ENCODE measurements around the gene GADD45G.

The GADD45G gene

GRCh38 chr9:89610391-89610925 lies 5.6 kb downstream of the GADD45G start:
- no peak for TF ChIP-seq CTCF (IDR thresholded peaks at IDR 0.05; ENCODE audit: insufficient read depth, low read depth, low read length, missing control alignments)
- DNase-seq (ENCODE audit: low read depth), result no peak
- no peak overlapping the region for H3K4me3 ChIP-seq (ENCODE audit: low read depth, low read length)

GRCh38 chr9:89611425-89611824 lies 6.6 kb downstream of the GADD45G start:
- TF ChIP-seq CTCF (IDR thresholded peaks at IDR 0.05; ENCODE audit: insufficient read depth, low read depth, low read length, missing control alignments), result no peak
- no peak for DNase-seq (ENCODE audit: low read depth)
- H3K4me3 ChIP-seq (ENCODE audit: low read depth, low read length), result no peak overlapping the region

GRCh38 chr9:89612566-89613278 lies 7.9 kb downstream of the GADD45G start:
- TF ChIP-seq CTCF (IDR thresholded peaks at IDR 0.05; ENCODE audit: insufficient read depth, low read depth, low read length, missing control alignments), result no peak
- no peak overlapping the region for H3K4me3 ChIP-seq (ENCODE audit: low read depth, low read length)
- no peak for DNase-seq (ENCODE audit: low read depth)

GRCh38 chr9:89613912-89614892 lies 9.4 kb downstream of the GADD45G start:
- H3K4me3 ChIP-seq (ENCODE audit: low read depth, low read length), result no peak overlapping the region
- no peak for TF ChIP-seq CTCF (IDR thresholded peaks at IDR 0.05; ENCODE audit: insufficient read depth, low read depth, low read length, missing control alignments)
- no peak for DNase-seq (ENCODE audit: low read depth)

- no peak for DNase-seq (ENCODE audit: low read depth)
- H3K4me3 ChIP-seq (ENCODE audit: low read depth, low read length), result no peak overlapping the region
- TF ChIP-seq CTCF (IDR thresholded peaks at IDR 0.05; ENCODE audit: insufficient read depth, low read depth, low read length, missing control alignments), result no peak
Observed at GRCh38 chr9:89615661-89616060, 10.8 kb downstream of the GADD45G start.

- H3K4me3 ChIP-seq (ENCODE audit: low read depth, low read length), result no peak overlapping the region
- TF ChIP-seq CTCF (IDR thresholded peaks at IDR 0.05; ENCODE audit: insufficient read depth, low read depth, low read length, missing control alignments), result no peak
- DNase-seq (ENCODE audit: low read depth), result no peak
Observed at GRCh38 chr9:89616411-89616810, 11.6 kb downstream of the GADD45G start.
